HG02981 (cell line): Measurements from ENCODE around the gene SH3D19.

Experiments
- ATAC-seq: cut with Tn5 transposase; IDR thresholded peaks from one replicate; pipeline ENCODE4 v1.9.1; 2021; ENCODE audit warnings: mild to moderate bottlenecking, moderate library complexity; ENCODE audit not compliant: unreplicated experiment

The SH3D19 gene, protein sequence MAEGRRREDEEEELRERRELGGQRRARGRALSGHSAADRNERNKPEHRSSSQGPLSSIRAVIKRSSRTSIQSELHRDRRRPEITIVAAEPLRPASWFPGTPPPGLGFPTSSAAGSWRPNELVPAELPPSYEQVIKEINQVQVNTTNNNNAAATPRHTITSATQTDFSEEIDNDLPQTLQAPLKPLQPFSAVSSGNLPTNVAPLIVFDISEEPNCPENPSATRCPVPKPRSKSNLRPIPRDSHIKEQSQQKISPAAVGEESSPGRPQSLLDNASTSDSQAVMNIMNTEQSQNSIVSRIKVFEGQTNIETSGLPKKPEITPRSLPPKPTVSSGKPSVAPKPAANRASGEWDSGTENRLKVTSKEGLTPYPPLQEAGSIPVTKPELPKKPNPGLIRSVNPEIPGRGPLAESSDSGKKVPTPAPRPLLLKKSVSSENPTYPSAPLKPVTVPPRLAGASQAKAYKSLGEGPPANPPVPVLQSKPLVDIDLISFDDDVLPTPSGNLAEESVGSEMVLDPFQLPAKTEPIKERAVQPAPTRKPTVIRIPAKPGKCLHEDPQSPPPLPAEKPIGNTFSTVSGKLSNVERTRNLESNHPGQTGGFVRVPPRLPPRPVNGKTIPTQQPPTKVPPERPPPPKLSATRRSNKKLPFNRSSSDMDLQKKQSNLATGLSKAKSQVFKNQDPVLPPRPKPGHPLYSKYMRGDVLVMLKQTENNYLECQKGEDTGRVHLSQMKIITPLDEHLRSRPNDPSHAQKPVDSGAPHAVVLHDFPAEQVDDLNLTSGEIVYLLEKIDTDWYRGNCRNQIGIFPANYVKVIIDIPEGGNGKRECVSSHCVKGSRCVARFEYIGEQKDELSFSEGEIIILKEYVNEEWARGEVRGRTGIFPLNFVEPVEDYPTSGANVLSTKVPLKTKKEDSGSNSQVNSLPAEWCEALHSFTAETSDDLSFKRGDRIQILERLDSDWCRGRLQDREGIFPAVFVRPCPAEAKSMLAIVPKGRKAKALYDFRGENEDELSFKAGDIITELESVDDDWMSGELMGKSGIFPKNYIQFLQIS

GRCh38 chr4:151325111-151325948 lies at the start of gene SH3D19:
TSS of gene SH3D19 (minus strand) at chr4:151325605. CDS start at chr4:151325352, 253 bp downstream.
- ATAC-seq, result no peak

- ATAC-seq, result peak; percentile 99
Observed at GRCh38 chr4:151362404-151363164, 37.2 kb upstream of the SH3D19 start.

DNA sequence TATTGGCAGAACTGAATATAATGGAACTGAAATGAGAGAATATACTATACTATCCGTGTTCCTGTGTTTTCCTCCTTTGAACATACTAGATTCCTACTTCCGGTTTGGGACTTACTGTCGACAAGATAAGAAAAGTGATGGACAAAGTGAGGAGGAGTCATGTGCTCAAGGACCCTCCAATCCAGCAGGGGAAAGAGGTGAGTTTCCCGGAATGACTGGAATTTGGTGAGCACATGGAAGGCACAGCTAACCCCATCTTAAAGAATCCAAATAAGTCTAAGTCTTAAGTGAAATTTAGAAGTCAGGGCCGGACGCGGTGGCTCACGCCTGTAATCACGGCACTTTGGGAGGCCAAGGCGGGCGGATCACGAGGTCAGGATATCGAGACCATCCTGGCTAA lies 36.6 kb upstream of the SH3D19 start:
- no peak for ATAC-seq

DNA sequence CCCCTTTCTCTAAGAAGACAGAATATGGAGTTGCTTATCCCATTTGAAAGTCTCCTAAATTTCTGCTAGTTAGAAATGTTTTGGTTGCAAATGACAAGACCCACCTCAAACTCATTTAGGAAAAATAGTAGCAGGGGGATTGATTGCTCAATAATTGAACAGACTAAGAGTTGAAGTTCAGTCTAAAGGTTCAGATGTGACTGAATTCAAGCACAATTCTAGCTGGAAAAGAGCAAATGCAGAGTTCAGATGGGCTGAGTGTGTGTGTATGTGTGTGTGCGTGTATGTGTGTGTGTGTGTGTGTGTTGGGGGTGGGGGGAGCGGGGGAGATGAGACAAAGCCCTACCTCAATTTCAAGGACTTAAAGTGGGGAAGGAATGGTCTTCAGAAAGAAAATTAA lies 35.7 kb upstream of the SH3D19 start:
- no peak for ATAC-seq

- ATAC-seq, result no peak
Observed at GRCh38 chr4:151359576-151359975, 34.2 kb upstream of the SH3D19 start.

DNA sequence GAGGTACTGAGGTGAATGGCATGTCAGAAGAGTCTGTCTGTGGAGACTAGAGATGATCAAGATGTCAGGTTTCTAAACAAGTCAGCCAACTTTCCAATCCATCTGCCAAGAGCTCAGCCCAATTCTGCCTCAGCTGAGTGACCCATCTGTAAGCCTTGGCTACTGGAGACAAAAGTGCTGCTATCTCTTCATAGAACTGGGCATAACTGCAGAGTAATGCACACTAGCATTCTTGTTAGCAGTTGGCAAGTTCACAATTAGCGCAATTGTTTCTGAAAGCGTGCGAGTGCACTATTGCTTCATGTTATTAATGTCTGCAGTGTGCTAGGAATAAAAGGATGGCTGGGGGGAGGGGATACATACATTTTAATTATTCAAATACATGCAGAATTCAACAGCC lies 32.9 kb upstream of the SH3D19 start:
- no peak for ATAC-seq

DNA sequence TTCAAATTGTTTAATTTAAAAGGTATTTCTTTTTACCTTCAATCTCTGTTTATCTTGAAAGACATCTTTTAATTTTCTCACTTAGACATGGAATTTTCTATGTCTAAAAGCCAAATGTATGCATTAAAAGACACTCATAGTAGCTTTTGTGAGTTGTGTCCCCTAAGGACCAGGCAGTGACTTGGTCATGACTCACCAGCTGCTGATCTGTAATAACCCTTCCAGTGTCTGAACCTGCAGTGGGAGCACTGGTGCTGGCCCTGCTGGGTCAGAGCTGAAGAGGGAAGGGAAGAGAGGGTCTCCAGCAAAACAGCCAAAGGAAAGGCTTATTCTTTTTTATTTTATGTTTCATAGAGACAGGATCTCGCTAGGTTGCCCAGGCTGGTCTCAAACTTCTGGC lies 31.1 kb upstream of the SH3D19 start:
- no peak for ATAC-seq

DNA sequence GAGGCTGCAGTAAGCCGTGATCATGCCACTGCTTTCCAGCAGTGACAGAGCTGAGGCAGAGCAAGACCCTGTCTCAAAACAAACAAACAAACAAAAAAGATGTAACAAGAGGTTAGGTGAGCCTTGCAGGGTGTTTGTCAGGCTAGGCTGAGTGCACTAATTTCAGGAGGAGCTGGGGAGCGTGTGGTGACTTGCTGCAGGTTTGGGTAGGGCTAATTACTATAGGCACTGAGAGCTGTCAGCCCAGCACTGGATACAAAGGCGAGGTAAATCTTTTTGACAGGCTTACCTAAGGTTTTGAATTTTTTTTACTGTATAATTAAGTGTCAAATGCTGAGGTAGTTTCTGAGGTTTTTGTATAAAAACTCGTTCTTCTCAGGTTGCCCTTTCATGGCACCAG lies 29.8 kb upstream of the SH3D19 start:
- ATAC-seq, result no peak

DNA sequence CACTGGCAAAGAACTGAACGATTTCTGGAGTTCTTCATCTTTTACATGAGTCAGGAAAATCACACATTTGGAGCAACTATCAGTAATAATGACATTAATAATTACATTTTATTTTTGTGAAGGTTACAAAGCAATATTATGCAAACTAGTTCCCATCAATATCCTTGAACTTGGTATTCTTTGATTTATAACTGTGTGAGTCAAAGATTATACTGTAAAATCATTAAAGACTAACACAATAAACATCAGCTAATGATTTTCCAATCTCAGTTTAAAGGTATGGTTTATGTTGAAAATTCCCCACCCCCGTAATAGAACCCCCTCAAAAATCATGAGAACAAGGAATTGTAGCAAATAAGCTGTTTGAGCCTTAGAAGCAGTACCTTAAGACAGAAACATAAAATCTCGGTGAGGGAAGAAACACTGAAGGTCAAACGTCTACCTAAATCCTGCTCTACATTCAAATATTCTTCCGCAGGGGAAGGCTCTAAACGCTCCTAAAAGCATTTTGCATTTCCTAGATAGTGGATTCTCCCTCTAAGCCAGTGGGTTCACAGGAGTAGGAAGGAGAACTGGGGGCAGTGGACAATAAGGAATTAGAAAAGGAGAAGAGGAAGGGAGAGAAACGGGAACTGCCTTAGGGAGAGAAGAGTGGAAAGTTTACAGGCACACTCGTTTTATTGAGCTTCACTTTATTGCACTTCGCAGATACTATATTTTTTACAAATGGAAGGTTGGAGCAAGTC lies 22.3 kb upstream of the SH3D19 start:
- ATAC-seq, result no peak

- ATAC-seq, result no peak
Observed at GRCh38 chr4:151344948-151345347, 19.5 kb upstream of the SH3D19 start.

DNA sequence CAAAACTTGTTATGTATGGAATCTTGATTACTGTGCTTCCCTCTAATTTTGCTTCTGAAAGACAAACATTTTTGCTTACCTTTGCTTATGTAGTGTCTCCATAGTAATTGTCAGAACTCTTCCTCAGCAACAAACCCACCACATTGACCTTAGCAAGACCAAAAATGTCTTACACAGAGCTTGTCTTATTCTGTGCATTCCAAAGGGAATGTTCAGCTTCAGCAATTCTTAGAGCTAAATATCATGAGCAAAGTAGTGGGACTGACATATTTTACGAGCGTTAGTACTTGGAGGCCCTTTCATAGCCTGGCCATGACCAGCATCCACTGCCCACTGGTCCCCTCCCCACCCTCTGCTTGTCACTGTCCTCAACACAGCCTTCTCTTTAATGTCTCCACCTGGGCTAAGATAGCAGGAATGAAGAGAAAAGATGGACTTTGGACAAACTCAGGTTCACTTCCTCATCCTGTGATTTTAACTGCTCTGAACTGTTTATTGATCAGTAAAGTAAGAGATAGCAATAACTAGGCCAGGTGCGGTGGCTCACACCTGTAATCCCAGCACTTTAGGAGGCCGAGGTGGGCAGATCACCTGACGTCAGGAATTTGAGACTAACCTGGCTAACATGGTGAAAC lies 15.5 kb upstream of the SH3D19 start:
- ATAC-seq, result no peak

GRCh38 chr4:151339467-151339866 lies 14.1 kb upstream of the SH3D19 start:
- no peak for ATAC-seq

DNA sequence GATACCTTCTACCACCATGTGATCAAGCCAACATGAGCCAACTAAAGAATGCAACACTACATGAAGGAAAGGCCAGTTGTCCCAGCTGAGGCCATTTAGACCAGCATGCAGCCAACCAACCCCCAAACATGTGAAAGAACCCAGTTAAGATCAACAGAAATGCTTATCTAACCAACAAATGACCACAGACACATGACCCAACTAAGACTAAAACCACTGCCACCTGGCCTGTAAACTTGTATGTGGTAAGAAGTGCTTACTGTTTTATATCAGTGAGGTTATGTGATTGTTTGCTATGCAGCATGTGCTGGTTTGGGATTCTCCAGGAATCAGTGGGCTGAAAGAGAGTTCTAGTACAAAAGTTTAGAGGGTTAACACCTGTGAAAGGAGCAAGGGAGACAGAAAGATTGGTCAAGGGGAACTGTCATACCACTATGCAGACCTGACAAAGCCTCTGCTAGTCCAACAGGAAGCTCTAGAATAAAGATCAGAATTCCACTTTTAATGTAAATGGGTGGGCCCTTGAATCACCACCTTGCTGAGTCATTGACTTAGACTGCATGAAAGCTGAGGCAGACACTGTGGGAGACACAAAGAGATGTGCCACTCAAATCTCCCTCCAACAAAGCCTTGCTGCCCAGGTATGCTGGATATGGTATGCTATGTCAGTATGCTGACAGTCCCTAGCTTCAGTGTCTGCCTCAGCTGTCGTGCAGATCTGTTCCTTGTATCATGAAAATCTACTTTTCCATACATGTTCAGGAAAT lies 6.1 kb upstream of the SH3D19 start:
- no peak for ATAC-seq

DNA sequence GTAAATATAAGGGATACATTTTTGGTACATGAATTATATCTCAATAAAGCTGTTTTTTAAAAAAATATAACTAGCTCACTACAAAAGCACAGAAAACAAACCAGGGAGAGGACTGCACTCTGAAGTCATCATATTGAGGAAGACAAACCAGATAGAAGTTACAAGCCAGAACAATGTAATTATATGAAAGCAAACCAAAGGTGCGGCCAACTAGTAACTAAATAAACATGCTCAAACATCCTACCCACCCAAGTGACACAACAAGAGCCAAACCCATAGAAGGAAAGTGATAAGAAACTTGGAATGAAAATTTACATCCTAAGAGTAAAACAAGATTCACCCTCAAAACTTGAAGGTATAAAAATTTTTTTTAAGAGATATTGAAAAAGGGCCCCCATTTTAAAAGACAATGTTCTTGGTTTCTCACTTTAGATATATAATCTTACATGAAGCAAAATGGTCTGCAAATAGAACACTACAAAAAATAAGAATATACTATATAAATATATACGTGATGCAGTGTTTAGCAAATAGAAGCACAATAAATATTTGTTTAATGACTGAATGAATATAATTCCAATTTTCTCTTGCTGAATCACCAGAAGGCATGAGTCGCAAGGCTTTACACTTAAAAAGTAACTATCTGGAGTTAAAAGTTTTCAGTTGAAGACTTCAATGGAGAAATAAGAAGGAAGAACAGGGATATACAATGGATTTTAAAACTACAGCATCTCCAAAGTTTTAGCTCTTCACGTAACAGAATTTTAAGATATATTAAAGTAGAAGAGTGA lies 4.0 kb upstream of the SH3D19 start:
- ATAC-seq, result no peak

DNA sequence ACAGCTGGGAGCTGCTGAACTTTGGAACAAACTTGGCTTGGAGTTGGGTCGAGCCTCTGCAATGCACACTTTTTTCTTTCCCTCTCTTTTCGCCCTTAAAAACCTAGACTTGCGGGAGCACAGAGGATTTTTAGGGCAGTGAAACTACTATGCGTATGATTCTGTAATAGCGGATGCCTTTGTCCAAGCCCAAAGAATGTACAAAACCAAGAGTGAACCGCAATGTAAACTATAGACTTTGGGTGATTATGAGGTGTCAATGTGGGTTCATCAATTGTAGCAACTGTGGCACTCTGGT lies 493 bp upstream of the SH3D19 start:
- no peak for ATAC-seq

DNA sequence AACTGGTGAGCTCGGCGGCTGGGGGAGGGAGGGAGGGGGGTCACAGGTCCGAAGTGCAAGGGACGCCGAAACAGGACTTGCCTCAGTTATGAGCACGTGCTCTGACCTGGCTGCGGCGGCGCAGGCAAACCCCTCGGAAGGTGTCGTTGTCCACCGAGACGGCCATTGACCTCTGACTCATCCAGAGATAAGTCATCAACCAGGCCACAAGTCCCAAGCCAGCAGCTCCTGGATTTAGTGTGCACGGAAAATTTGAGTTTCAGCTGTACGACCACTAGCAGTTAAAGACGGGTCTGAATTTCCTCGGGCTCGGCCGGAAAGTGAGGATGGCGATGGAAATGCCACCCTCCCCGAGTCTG lies 674 bp downstream of the SH3D19 start:
- ATAC-seq, result no peak

DNA sequence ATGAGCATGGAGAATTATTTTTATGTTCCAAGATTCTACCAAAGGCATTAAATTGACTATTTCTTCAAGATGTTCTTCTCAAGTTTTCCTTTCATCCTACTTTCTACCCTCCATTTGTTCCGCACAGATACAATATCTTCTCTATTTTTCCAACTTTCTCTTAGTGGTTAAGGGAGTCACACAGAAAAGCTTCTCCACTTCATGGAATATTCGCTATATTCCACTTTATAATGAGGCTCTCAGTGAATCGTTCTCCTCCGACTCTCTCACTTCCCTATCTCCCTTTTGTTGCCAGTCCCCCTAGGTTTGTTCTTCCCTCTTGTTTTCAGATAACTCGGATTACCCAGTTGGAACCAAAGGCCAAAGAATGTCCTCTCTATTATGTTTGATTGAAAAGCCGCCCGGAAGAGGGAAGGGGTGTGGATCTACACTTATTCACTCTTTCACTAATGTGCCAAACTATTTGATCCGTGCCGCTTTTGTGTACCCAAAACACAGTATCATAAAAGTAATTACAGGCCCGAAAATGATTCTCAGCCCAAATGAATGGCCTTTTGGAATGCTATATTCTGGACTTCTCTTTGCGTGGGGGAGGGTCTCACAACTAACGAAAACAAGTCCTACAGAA lies 1.2 kb downstream of the SH3D19 start:
- ATAC-seq, result no peak
